Measurements from ENCODE around the gene HIBADH.

GRCh38 chr7:27601217-27601616, 61.5 kb downstream of the HIBADH start:
- no peak for TF ChIP-seq FOXM1 (IDR thresholded peaks at IDR 0.05; ENCODE audit: borderline replicate concordance)
- no peak for TF ChIP-seq SUZ12 (IDR thresholded peaks at IDR 0.05)
